Effector CD4-positive, alpha-beta T cell (primary cell): ENCODE measurements around the gene NPIPB6.

Experiments used
- DNase-seq: peaks from one replicate; pipeline ENCODE4 v3.0.0-alpha.2; 2020

NPIPB6 gene

GRCh38 chr16:28297308-28297707, 66.0 kb downstream of the NPIPB6 start:
- no peak for DNase-seq

- DNase-seq: no peak
These were observed 68.0 kb downstream of the NPIPB6 start for GRCh38 chr16:28295276-28295675.

- no peak for DNase-seq
These were observed 69.1 kb downstream of the NPIPB6 start for GRCh38 chr16:28294201-28294600.

- DNase-seq: no peak
These were observed 69.7 kb downstream of the NPIPB6 start for GRCh38 chr16:28293601-28293960.

- DNase-seq: no peak
These were observed 70.3 kb downstream of the NPIPB6 start for GRCh38 chr16:28292731-28293600.
